GDM1 (cell line): ENCODE measurements around the gene PTPMT1.

Source experiments
- DNase-seq: peaks from one replicate; lab custom pipeline; 2025; lab: John Stamatoyannopoulos, UW

Gene PTPMT1

GRCh38 chr11:47607380-47607779, 42.0 kb downstream of the PTPMT1 start:
- DNase-seq, result no peak

DNA sequence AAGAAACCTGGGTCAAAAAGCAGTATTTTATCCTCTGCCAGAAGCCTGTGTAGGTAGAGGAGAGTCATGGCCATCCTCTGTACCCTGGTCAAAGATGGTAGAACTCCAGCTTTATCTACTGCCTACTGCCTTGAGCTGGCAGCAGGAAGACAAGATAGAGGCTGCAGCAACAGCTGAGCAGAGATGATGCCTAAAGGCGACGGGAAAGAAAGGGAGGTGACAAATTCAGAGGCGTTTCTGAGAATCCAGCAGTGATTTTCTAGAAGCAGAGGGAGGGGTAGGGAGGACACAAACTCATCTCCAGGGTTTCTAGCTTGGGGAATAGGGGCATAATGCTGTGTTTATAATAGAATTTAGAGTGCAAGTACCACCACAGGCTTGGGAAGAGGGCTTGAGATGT, 44.3 kb downstream of the PTPMT1 start:
- no peak for DNase-seq

- DNase-seq, result peak; percentile 51
These were observed 46.0 kb downstream of the PTPMT1 start for GRCh38 chr11:47611348-47611794.

DNA sequence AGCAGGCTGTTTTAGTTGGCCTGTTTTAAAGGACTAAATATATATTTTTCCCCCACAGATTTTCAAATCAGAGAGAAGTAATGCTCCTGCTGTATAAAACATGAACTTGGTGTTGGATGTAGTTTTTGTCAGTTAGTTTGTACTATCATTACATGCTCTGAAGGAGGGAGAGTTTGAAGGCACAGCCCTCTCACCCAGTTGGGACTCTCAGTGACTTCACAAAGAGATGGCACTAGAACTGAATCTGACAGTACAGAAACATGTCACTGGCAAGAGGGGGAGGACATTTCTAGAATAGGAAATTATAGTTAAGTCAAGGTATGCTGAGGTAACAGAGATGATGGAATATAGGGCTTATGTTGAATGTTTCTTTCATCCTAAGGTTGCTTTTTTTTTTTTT, 49.9 kb downstream of the PTPMT1 start:
- DNase-seq, result no peak

- peak; percentile 65 for DNase-seq
These were observed 51.5 kb downstream of the PTPMT1 start for GRCh38 chr11:47616726-47617416.

- no peak for DNase-seq
These were observed 52.0 kb downstream of the PTPMT1 start for GRCh38 chr11:47617417-47617809.

DNA sequence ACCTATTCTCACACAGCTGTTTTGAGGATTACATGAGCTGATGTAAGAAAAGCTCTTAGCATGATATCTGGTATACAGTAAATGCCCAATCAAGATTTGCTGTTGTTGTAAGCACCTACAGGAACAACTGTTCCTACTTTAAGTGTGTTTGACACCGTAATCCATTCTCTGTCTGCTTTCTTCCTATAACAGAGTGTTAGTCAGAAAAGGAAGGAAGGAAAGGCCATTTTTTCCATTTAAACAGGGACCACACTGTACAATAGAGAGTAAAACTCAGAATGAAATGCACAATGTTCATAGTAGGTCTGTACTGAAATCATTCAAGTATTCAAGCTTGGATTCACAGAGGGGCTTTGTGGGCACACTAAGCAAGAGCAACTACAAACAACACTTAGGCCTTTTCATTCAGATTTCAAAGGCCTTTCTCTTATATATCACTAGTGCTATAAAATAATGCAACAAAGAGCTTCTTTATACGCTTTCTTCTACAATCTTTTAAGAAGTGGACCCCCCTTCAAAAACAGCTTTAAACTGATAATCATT, 55.5 kb downstream of the PTPMT1 start:
- DNase-seq, result no peak
